ENCODE data around the gene COLEC12.

DNA sequence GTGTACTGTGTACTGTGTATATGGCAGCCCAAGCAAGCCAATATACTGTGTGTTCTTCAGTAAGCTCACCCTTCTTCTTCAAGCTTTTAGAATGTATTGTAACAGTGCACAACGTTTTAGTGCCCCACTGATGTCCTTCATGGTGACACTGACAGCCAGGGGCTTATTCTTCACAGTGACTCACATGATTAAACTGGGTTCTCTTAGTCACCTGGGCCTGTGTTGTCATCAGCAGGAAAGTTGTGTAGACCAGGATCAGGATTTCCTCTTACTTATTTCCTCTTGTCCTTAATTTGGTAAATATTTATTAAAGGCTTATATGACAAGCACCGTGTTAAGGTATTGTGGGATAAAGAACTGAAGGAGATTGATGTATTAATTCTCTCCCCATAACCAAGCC, 164.8 kb downstream of the COLEC12 start:
- TF ChIP-seq TCF7L2 (IDR thresholded peaks at IDR 0.05; ENCODE audit: borderline replicate concordance, extremely low read depth, insufficient read depth, insufficient read length) (no peak), ELF1 (IDR thresholded peaks at IDR 0.05; ENCODE audit: borderline replicate concordance, low read depth) (no peak), POLR2A (IDR thresholded peaks at IDR 0.05; ENCODE audit: borderline replicate concordance, extremely low read depth, insufficient read depth, insufficient read length) (no peak), EZH2 (IDR thresholded peaks at IDR 0.05) (no peak), RAD21 (IDR thresholded peaks at IDR 0.05; ENCODE audit: low read depth) (no peak), YY1 (IDR thresholded peaks at IDR 0.05; ENCODE audit: extremely low read depth, insufficient replicate concordance, low read depth, low read length) (no peak), CEBPB (IDR thresholded peaks at IDR 0.05; ENCODE audit: low read depth) (no peak)
- TF ChIP-seq, protein P1, sequence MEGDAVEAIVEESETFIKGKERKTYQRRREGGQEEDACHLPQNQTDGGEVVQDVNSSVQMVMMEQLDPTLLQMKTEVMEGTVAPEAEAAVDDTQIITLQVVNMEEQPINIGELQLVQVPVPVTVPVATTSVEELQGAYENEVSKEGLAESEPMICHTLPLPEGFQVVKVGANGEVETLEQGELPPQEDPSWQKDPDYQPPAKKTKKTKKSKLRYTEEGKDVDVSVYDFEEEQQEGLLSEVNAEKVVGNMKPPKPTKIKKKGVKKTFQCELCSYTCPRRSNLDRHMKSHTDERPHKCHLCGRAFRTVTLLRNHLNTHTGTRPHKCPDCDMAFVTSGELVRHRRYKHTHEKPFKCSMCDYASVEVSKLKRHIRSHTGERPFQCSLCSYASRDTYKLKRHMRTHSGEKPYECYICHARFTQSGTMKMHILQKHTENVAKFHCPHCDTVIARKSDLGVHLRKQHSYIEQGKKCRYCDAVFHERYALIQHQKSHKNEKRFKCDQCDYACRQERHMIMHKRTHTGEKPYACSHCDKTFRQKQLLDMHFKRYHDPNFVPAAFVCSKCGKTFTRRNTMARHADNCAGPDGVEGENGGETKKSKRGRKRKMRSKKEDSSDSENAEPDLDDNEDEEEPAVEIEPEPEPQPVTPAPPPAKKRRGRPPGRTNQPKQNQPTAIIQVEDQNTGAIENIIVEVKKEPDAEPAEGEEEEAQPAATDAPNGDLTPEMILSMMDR (IDR thresholded peaks at IDR 0.05 in 2 of 3, conservative IDR thresholded peaks at IDR 0.05 in 1 of 3; ENCODE audit: borderline replicate concordance in 1 of 3, insufficient read depth in 1 of 3, low read depth in 2 of 3, low read length in 2 of 3) = no peak

Data from HCT116 (cell line).